Measurements from ENCODE around the gene TIMP4.

The TIMP4 gene

GRCh38 chr3:12143949-12144504, 14.7 kb downstream of the TIMP4 start:
- no peak for DNase-seq

GRCh38 chr3:12142476-12142875, 16.2 kb downstream of the TIMP4 start:
- no peak for DNase-seq

GRCh38 chr3:12141350-12141749, 17.4 kb downstream of the TIMP4 start:
- DNase-seq: no peak

- no peak for DNase-seq
Observed at GRCh38 chr3:12139111-12139511, 19.6 kb downstream of the TIMP4 start.

- peak; percentile 5 for DNase-seq
Observed at GRCh38 chr3:12138044-12138443, 20.7 kb downstream of the TIMP4 start.

- DNase-seq: no peak
Observed at GRCh38 chr3:12136371-12136770, 22.3 kb downstream of the TIMP4 start.

GRCh38 chr3:12135029-12135657, 23.6 kb downstream of the TIMP4 start:
- DNase-seq: no peak

- DNase-seq: no peak
Observed at GRCh38 chr3:12132881-12133280, 25.8 kb downstream of the TIMP4 start.

GRCh38 chr3:12131351-12132090, 27.2 kb downstream of the TIMP4 start:
- DNase-seq: no peak

- DNase-seq: no peak
Observed at GRCh38 chr3:12127391-12127790, 31.3 kb downstream of the TIMP4 start.

GRCh38 chr3:12125772-12126171, 32.9 kb downstream of the TIMP4 start:
- no peak for DNase-seq

GRCh38 chr3:12121466-12121865, 37.2 kb downstream of the TIMP4 start:
- no peak for DNase-seq

GRCh38 chr3:12120374-12121140, 38.2 kb downstream of the TIMP4 start:
- no peak for DNase-seq

GRCh38 chr3:12117473-12117872, 41.2 kb downstream of the TIMP4 start:
- no peak for DNase-seq

GRCh38 chr3:12116870-12117269, 41.8 kb downstream of the TIMP4 start:
- DNase-seq: no peak

- no peak for DNase-seq
Observed at GRCh38 chr3:12115849-12116248, 42.9 kb downstream of the TIMP4 start.

- no peak for DNase-seq
Observed at GRCh38 chr3:12115104-12115503, 43.6 kb downstream of the TIMP4 start.

- DNase-seq: no peak
Observed at GRCh38 chr3:12114251-12114650, 44.5 kb downstream of the TIMP4 start.

GRCh38 chr3:12107071-12107713, 51.5 kb downstream of the TIMP4 start:
- no peak for DNase-seq
